GM19372 (cell line): Measurements from ENCODE around the gene SYNJ2.

Experiments
- ATAC-seq: cut with Tn5 transposase; IDR thresholded peaks from one replicate; pipeline ENCODE4 v1.9.1; 2021; ENCODE audit warnings: mild to moderate bottlenecking, low read depth, moderate library complexity; ENCODE audit not compliant: unreplicated experiment

The SYNJ2 gene

DNA sequence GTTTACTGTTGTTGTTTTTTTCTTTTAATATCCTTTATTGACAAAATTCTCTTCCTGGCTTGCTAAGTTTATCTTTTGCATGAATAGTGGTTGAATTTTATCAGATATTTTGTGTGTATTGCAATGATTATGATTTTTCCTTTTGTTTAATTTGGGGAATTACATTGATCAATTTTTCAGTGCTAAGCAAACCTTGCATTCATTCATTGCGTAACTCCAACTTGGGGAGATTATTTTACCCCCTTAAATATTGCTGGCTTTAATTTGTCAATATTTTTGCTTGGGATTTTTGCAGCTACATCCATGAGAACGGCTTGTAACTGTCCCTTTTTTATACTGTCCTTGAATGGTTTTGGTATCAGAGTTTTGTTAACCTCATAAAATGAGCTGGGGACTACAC lies 123.0 kb downstream of the SYNJ2 start:
- no peak for ATAC-seq

- no peak for ATAC-seq
Observed at GRCh38 chr6:158109748-158110147, 128.1 kb downstream of the SYNJ2 start.

- ATAC-seq, result no peak
Observed at GRCh38 chr6:158110986-158111385, 129.3 kb downstream of the SYNJ2 start.

GRCh38 chr6:158111987-158112386 lies 130.3 kb downstream of the SYNJ2 start:
- ATAC-seq, result no peak

- no peak for ATAC-seq
Observed at GRCh38 chr6:158113802-158114201, 132.1 kb downstream of the SYNJ2 start.

GRCh38 chr6:158115102-158115501 lies 133.4 kb downstream of the SYNJ2 start:
- ATAC-seq, result no peak

DNA sequence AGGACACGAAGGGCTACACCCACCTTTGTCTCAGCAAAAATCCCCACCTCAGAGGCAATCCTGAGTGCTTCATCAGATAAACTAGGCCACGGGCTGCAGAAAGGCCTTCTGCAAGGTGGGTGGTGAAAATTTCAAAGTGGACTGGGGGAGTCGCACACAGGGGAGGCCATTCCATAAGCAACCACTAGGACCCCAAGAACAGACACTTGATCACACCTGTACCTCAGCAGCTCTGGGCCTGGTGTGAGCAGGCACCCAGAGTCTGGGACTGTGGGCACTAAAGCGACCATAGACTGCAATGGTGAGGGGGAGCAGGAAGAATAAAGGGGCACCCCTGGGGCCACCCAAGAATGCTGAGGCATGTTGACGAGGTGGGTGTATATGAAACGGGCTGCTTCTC lies 133.8 kb downstream of the SYNJ2 start:
- no peak for ATAC-seq

DNA sequence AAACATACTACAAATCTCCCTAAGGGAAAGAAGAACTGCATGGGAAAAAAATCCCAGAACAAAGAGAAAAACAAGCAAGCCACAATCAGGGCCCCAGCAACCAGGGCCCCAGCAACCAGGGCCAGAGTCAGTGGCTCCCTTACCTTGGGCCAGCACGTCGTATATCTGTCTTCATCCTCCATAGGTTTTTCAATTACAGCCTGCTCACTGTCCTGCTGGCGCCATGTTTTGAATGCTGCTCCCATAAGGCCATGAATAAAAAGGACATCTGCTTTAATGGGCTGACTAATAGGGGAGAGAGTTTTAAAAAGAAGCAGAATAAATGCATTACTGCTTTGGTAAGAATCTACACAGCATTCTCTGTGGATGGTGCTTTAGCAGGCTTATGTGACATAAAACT lies 137.2 kb downstream of the SYNJ2 start:
- no peak for ATAC-seq

GRCh38 chr6:158121335-158121734 lies 139.7 kb downstream of the SYNJ2 start:
- no peak for ATAC-seq

- no peak for ATAC-seq
Observed at GRCh38 chr6:158122048-158122447, 140.4 kb downstream of the SYNJ2 start.

DNA sequence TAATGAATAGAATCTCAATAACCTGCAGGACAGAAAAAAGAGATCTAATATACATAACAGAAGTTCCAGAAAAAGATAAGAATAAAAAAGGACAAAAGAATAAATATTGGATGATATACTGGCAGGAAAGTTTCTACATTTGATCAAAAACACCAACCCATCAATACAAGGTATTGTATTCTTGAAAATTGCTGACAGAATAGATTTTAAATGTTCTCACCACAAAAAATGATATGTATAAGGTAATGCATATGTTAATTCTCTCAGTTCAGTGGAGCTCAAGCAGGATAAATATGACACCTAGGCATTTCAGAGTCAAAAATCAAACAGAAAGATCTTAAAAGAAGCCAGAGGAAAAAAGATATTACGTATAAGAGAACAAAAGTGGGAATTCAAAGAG lies 142.6 kb downstream of the SYNJ2 start:
- ATAC-seq, result no peak

DNA sequence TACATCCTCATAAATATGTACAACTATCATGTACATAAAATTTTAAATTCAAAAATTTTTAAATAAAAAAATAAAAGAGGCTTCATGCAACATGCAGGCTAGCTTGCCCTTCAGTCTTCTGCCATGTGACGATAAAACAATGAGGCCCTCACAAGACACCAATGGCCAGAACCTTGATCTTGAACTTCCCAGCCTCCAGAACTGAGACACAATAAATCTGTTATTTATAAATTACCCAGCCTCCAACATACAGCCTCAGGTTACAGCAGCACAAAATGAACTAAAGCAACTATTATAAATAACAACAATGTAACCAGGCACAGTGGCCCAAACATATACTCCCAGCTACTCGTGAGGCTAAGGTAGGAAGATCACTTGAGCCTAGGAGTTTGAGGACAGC lies 143.6 kb downstream of the SYNJ2 start:
- no peak for ATAC-seq

DNA sequence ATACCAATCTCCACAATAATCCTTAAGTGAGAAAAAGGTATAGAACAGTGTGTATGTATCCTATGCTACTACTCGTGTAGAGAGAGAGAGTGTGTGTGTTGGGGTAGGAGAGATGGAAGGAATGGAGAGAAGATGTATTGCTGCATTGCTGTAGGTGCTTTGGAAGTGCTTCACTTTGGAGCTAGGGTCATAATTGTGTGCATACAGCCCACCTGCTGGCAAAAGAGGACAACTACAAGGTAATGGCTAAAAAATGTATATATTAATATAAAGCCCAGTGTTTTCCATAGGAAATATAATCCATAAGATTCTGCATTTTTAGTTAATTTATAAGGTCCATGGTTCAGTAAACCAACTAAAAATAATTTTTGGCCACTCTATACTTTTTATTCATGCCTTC lies 150.3 kb downstream of the SYNJ2 start:
- no peak for ATAC-seq

GRCh38 chr6:158142789-158143188 lies 161.1 kb downstream of the SYNJ2 start:
- no peak for ATAC-seq

DNA sequence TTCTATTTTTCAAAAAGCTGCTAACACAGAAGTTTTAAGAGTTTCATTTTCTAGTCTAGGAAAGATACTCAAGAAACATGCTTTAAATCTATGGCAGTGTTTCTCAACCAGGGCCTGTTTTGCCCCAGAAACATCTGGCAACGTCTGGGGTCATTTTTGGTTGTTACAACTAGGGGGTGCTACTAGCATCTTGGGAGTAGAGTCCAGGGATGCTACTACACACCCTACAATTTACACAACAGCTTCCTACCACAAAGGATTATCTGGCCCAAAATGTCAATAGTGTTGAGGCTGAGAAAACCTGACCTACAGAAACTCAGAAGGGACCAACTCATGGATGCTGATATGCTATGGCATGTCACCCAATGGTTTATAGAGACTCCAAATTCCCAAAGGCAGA lies 162.0 kb downstream of the SYNJ2 start:
- no peak for ATAC-seq
